Stimulated activated CD8-positive, alpha-beta memory T cell treated with anti-CD3 and anti-CD28 coated beads, Interleukin-12 subunit alpha, Interleukin-12 subunit beta, amount 100 ng/mL, for 4 hours (primary cell): ENCODE results near the gene SPTA1.

Source experiments
- DNase-seq: peaks from one replicate; pipeline ENCODE4 v3.0.0-alpha.2; 2020; ENCODE audit warnings: low read depth

Gene SPTA1

DNA sequence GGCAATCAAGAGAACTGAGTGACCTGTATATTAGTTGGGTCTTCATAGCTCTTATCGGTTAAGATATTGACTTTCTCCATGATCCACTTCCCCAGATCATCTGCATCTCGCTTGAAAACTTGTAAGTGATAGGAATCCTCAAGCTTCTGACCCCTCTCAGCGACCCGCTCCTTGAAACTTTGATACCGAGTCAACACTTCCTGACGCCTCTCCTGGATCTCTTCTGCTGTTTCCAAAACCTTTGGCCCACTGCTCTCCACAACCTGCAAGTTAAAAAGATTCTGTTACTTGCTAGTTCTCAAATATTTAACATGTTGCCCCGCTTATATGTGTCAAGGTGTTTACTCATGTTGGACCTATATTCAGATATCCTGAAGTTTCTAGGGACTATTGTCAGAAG lies 1.4 kb downstream of the SPTA1 start:
- DNase-seq, result no peak

DNA sequence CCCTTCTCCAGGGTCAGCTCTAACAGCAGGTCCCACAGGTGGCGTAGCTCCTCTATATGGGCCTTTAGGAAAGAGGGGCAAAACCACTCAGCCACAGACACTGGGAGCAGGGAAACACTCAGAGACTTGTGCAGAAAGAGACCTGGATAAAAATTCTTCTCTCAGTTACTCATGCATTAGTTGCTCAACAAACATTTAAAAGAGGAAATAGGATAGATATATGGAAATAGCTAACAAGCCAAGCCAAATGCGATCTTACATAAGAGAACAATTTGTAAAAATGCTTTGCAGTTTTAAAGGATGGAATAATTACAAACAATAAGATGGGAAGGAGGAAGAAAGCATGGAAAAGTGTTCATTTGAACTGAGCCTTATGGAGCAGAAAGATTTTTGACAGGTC lies 4.9 kb downstream of the SPTA1 start:
- no peak for DNase-seq

DNA sequence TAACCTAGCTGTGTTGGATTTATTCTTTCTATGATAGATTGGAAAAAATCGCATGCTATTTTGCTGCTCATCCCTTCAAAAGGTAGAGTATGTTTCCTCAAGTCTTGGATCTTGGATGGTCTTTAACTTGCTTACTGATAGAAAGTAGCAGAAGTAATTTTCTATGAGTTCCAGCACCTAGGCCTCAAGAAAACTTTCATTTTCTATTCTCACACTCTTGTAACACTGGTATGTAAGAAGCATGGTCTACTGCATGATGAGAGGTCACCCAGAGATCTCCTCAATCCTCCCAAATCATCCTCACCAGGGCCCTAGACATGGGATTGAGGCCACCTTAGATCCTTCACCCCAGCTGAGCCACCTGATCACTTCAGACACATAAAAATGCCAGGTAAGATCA lies 7.2 kb downstream of the SPTA1 start:
- DNase-seq, result no peak

DNA sequence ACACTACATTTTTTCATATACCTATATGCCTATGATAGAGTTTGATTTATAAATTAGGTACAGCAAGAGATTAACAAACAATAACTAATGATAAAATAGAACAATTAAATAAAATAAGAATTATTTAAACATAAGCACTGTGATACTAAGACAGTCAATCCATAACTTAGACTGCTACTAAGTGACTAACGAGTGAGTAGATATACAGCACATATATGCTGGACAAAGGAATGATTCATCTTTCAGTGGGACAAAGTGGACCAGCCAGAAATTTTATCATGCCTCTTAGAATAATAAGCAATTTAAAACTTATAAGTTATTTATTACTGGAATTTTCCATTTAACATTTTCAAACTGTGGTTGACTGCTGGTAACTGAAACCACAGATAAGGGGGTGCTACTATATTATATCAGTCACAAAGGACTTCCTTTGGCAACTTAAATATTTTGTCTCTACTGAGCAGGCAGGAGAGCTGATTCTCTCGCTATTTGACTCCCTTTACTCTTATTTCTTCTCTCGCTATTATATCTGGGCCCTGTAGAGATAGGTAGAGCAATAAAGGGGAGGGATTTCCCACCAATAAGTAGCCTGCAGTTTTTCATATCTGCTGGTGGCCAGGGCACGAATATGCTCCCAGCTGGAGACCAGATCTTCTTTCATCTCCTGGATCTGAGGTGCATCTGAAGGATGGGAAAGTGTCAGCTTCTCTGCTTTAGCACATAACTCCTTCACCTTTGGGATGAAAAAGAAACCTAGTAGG lies 10.8 kb downstream of the SPTA1 start:
- no peak for DNase-seq

DNA sequence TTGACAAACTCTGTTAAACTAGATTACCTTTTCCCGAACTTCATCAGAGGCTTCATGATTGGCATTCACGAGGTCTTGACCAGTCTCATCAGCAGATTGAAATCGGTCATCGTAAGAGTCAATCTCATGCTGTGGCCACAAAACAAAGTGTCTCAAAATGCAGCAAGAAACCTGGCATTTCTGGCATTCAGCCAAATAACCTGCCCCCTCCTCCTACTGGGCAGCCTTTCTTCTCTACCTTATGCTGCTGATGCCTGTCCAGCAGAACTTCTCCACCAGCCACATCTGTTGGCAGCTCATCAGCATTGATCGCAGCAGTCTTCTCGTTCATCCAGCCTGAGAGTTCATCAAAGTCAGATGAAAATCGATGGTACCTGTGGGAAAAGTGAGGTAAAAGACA lies 12.2 kb downstream of the SPTA1 start:
- no peak for DNase-seq

DNA sequence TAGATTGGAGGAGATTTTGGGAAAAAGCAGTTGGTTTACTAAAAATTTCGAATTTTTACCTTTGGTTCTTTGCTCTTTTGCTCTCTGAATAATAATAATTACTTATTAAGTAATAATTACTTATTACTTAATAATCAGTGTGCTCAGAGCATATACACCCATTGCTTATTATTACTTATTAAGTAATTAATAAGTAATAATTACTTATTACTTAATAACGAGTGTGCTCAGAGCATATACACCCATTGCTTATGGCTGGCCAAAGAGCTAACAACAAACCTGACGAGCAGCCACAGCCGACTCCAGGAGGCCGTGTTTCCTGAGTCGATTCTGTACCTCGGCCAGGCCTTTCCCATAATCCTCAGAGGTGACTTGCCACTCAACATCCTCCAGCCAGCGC lies 20.5 kb downstream of the SPTA1 start:
- no peak for DNase-seq

DNA sequence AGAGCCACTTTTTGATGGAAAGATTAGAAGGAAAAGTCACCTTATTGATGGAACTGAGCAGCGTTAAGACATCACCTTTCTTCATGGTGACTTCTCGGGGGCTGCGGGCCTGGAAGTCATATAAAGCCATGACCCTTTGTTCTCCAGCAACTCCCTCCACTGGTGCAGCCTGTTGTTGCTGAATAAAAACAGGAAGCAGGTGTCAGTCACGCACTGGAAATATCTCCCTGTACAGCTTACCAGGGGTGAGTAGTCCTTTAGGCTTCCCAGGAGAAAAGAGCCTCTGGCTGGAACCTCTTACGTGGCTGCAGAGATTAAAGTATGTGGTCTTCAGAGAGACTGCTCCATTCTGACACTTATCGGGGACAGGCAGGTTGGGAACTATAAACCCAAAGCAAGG lies 31.9 kb downstream of the SPTA1 start:
- no peak for DNase-seq

DNA sequence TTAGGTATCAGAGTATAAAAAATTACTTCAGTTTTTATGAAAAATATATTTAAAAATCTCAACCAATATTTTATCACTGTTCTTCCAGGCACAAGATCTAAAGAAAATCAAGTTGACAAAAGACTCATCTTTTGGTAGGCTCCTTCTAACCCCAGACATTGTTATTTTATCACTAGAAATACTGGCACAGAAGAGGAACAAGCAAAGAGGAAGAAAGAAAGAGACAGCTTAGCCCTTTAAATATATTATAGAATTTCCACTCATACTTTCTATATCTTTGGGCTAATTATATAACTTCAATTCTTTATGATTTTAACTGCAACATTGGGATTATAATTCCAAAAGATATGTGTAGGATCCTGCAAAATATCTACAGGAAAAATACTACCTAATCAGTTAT lies 32.4 kb downstream of the SPTA1 start:
- DNase-seq, result no peak

DNA sequence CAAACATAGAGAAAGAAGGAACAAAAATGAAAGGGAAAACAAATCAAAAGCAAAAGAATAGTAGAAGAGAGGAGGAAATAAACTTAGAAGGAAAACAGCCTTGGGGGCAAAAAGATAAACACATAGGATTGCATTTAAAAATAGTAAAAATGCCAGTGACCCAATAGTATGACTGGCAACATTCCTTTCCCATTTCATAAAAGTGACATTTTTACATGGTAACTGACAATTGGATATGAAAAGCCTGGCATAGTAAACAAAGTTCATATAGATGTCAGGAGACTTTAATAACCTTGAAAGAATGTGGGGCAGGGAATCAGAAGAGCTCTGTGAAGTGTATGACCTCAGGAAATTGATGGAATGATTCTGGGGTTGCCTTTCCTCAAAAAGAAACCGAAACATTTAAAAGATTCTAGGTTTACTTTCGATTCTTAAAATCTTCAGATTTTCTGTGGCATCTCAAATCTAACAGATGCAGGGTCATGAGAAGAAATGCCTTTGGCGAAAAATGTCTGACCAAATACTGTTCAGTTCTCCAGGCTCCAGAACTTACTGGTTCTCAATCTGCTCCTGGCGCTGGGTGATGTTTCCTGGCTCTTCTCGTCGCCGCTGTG lies 33.7 kb downstream of the SPTA1 start:
- DNase-seq, result no peak

DNA sequence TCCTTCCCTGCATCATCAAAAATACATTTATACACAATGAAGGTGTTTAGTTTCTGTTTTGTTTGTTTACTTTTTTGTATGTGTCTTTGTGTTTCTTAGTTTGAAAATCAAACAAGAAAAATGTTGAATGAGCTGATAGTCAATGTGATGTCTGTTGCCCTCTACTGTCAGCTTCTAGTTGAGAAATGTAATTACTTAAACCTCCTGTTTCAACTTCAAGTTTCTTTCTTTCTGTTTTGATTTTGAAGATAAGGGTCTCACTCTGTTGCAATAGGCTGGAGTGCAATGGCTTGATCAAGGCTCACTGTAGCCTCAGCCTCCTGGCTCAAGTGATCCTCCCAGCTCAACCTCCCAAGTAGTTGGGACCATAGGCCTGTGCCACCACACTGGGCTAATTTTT lies 37.5 kb downstream of the SPTA1 start:
- no peak for DNase-seq

DNA sequence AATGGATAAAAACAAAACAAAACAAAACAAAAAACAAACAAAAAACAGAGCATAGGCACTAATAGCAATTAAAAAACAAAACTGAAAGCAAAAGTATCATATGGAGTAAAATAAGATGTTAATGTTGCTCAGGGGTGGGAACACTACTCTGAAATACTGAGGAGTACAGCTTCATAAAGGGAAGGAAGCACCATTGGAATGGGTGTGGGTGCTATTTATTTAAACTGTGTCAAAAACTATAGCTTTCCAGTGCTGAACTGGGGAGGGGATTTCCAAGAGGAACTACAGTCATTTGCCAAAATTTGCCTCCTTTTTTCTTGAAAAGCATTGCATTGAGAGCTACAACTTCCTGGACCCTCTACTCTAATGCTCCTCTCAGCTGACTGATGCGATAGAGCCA lies 40.0 kb downstream of the SPTA1 start:
- DNase-seq, result no peak

DNA sequence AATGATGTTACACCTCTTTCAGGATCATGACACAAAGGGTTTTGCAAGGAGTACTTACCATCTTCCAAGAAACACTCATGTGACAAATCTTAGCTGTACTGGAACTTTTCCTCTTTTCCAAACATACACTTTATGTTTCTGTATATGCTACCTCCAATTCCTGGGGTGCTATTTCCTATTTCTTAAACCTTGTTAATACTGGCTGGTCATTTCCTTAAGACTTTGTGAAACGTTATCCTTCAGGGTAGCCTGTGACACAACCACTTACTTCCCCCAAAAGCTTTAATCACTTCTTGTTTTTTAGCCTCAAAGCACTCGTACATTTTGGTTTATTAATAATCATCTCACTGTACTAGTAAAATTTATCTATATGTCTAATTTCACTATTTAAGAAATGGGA lies 42.1 kb downstream of the SPTA1 start:
- no peak for DNase-seq

DNA sequence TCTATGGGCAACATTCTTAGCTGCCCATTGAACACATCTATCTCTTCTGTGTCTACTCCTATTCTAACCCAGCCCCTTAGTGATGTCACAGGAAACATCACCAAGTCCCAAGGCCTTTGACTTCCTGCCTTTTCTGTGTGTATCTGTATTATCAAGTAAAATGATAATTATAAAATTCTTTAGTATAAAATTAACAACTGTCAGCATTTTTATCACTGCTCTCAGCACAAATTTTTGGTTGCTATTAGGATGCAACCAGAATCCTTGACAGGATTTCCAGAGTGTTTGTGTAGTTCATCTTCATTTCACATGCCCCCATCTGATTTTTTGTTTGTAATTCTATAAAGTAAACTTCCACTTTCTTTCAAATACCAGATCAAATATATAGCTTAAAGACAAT lies 47.6 kb downstream of the SPTA1 start:
- DNase-seq, result no peak

DNA sequence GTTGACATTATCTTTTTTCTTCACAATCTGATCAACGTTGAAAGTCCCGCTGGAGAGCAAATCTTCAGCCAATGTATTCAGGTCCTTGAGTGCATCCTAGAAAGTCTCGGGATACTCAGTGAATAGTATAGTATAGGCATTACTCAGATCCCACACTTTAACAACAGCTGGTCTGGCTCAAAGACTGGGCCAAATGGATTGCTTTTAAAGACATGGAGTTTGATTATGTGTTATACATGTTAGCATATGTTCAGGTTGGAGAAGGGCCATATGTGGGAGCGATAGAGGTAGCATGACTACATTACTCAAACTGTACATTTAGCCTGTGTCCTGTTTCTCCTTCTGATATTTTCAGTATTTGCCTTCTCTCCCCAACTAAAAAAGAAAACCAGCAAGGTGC lies 48.4 kb downstream of the SPTA1 start:
- DNase-seq, result no peak

DNA sequence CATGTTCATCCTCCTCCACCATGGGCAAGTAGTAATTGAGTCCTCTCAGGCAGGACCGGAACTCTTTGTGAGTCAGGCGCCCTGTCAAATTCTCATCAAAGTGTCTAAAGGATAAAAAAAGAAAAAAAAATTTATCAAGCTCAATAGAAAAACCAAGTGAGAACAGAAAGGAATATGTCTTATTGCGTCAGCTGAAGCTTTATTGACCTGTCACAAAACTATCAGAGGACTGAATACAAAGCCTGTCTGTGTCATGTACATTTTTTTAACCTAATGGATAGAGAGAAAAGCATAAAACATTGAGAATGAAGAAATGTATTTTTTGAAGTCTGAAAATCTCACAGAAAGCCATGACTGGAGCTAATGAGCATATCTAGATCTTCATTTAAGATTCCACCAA lies 72.8 kb downstream of the SPTA1 start:
- DNase-seq, result no peak

DNA sequence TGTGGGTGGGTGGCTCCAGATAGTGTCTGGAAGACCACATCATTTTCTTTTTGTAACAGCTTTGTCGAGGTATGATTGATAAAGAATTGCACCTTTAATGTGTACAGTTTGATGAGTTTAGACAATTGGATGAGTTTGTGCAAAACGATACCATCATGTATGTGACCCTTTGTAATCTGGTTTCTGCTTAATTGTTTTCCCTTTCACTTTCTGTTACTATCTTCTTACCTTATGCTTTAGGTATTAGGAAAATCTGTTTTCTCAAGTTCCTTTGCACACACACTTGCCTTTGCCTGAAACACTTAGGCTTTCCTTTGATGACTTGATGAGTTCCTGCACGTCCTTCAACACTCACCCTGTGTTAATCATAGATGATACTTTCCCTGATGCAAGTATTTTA lies 74.6 kb downstream of the SPTA1 start:
- no peak for DNase-seq

DNA sequence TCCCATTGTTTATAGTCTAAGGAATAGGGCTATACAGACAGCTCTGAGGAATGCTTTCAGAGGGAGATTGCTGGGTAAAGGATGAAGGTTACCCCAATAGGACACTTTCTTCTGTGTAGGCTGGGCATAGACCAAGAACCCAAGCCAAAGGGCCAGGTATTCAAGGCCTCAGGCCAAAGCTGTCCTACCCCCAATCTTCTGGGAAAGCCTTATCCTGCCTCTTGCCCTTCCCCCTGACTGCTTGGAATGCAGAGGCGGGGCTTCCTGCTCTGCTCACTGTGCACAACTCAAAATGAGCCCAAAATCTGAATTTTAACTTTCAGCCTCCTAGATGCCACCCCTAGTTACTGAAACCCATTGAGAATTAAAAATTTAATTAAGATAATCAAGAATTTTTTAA lies 79.2 kb downstream of the SPTA1 start:
- DNase-seq, result no peak

DNA sequence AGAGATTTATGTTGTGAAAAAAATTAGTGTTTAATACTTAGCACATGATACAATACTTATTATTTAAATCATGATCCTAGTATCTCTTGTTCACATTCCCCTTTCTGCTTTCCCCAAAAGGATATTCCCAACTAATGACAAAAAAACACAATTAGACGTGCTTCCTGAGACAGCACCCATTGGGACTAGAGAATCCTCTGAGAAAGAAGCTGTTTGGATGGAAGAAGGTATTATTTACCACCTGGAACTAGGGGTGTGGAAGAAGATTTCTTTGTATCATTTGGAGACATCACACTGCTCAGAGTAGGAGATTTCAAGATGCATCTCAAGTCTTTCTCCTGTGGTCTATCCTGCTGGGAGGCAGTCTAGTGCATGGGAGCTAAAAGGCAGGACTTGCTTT lies 81.5 kb downstream of the SPTA1 start, which contains the start of gene OR10Z1:
Gene OR10Z1 (plus strand): TSS at position 301 of the 400 bp plus-strand sequence. CDS start 1,171 bp downstream, outside the sequence.
- no peak for DNase-seq

DNA sequence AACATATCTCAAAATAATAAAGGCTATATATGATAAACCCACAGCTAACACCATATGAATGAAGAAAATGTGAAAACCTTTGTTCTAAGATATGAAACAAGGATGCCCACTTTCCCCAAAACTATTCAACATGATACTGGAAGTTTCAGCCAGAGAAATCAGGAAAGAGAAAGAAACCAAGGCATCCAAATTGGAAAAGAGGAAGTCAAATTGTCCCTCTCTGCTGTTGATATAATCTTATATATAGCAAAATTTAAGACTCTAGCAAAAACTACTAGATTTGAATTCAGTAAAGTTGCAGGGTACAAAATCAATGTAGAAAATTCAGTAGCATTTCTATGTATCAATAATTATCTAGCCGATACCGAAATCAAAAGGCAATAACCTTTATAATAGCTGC lies 85.8 kb downstream of the SPTA1 start:
- no peak for DNase-seq

DNA sequence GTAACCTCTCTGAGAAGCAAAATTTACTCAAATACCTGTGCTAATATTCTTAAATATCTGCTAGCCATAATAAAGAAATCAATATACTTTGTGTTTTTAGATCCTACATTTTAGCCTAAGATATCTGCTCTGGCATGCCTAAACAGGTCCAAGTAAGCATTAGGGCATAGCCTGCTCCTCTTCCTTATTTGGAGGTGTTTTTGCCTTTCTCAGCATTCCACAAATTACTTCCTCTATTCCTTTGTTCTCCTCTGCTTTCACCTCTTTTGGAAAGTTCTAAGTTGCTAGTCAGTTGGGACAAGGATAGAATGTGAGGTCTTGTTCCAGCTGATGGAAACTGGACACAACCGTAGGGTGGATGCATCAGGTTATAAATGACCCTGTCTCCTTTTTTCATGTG lies 99.6 kb downstream of the SPTA1 start:
- no peak for DNase-seq

DNA sequence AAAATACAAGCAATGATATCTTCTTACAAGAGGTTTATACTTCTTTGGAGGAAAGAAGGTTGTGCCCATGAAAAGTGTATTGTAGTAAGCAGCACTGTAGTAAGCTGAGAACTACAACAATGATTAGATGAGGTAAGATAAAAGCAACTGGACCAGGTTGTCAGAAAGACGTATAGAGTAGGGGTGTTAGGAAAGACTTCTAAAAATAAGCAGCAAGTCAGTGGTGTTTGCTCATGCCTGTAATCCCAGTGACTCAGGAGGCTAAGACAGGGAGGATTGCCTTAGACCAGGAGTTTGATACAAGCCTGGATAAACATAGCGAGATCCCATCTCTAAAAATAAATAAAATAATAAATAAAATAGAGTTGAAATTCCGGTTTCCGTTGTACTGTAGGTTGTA lies 102.6 kb downstream of the SPTA1 start:
- no peak for DNase-seq

DNA sequence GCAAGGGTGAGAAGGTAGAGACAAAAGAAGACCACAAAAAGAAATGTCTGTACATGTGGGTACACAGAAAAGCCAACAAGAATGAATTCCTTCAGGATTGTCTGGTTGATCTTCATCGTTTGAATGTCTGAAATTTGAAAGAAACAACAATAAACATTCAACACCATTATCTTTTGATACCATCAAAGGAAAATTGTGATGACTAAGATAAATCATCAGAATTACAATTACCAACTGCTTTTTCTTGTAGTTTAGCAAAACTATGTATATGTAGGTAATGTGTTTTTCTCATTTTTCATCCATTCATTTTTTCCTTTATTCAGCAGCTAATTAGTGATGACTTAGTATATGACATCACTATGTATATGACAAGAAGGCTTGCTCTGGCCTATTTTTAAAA lies 106.8 kb downstream of the SPTA1 start, which contains the start of gene OR10X1:
Gene OR10X1 (minus strand): TSS at position 167 of the 400 bp plus-strand sequence. CDS start 0 bp downstream, at position 167.
- DNase-seq, result no peak

DNA sequence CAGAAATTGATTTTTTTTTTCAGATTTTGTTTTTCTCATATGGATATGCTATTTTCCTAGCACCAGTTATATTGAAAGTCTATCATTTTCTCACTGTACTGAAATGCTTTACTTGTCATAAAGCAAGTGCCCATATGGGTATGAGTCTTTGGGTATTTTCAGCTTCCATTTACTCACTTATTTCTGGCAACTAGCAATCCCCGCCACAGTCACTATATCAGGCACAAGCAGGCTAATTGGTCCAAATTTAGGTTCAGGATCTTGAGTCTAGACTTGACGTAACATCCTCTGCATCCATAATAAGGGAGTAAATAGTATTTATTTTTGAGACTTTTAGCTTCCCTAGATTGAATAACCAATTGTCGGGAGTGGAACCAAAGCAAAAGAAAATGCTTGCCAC lies 109.0 kb downstream of the SPTA1 start:
- DNase-seq, result no peak

DNA sequence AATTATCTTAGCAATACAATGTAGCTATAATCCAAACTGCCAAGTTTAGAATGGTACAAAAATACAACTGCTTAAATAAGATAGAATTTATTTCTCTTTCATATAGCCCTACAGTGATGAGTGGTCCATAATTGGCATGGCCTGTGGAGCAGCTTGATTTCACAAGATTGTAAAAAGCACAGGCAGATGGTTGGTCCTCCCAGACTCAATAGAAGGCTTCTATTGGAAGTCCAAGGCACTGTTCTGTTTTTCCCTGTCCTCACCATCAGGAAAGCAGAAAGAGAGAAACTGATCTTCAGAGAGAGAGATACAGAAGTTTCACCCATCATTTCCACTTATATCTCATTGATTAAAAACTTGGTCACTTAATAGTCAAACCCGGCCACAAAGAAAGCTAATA lies 114.3 kb downstream of the SPTA1 start:
- no peak for DNase-seq
